Measurements from ENCODE around the gene KRT76.

Gene KRT76

DNA sequence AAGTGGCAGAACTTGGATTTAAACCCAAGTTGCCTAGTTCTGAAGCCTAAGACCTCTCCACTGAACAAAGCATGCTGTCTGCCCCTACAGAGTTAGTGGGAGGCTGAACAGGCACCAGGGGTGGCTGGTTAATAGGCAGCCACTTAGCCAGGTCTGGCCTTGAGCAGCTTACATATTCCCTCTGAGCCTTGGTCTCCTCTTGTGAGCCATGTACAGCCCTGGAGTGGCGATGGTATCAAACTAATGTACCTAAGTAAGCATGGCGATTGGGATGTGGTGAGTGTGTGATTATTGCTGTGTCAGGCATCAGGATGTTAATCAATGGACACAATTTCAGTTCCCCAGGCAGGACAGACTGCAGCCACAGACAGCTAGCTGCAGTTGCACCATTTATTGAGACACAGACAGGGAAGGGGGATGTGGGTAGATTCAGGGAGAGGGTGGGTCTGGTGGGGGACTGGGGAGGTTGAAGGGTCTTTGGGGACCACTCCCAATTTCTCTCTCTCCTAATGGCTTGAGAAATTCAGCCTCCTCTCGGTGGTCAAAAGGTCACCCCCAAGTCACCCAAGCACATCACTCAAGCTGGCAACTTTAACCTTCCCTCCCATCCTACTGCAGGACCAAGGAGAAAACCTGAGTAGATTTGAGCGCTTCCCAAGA, 44.1 kb upstream of the KRT76 start:
- TF ChIP-seq, protein P1, sequence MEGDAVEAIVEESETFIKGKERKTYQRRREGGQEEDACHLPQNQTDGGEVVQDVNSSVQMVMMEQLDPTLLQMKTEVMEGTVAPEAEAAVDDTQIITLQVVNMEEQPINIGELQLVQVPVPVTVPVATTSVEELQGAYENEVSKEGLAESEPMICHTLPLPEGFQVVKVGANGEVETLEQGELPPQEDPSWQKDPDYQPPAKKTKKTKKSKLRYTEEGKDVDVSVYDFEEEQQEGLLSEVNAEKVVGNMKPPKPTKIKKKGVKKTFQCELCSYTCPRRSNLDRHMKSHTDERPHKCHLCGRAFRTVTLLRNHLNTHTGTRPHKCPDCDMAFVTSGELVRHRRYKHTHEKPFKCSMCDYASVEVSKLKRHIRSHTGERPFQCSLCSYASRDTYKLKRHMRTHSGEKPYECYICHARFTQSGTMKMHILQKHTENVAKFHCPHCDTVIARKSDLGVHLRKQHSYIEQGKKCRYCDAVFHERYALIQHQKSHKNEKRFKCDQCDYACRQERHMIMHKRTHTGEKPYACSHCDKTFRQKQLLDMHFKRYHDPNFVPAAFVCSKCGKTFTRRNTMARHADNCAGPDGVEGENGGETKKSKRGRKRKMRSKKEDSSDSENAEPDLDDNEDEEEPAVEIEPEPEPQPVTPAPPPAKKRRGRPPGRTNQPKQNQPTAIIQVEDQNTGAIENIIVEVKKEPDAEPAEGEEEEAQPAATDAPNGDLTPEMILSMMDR (IDR thresholded peaks at IDR 0.05; ENCODE audit: borderline replicate concordance, control extremely low read depth, extremely low read depth, insufficient read depth, missing control alignments), result no peak
- in situ Hi-C loops (cut with MboI; ENCODE audit: low sequenced_read_pairs, unreplicated experiment), result no loop called here
- DNase-seq (ENCODE audit: low spot score), result no peak

DNA sequence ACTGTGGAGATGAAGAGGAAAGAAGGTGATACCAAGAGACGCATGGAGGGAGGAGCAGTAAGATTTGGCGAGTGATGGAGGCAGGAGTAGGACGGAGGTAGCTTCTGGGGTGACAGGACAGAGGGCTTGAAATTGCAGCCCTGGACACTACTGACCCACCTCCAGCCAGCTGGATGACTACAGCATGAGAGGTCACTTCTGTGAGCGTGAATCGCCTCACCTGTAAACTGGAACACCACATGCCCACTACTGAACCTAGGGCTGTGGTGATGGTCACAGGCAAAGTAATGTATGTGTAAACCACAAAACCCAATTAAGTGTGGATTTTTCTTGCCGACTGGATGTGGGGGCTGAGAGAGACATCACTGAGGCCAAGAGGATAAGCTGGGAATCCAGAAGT, 43.4 kb upstream of the KRT76 start:
- no peak for DNase-seq (ENCODE audit: low spot score)
- in situ Hi-C loops (cut with MboI; ENCODE audit: low sequenced_read_pairs, unreplicated experiment), result no loop called here
- TF ChIP-seq, protein P1 (IDR thresholded peaks at IDR 0.05; ENCODE audit: borderline replicate concordance, control extremely low read depth, extremely low read depth, insufficient read depth, missing control alignments), result no peak

DNA sequence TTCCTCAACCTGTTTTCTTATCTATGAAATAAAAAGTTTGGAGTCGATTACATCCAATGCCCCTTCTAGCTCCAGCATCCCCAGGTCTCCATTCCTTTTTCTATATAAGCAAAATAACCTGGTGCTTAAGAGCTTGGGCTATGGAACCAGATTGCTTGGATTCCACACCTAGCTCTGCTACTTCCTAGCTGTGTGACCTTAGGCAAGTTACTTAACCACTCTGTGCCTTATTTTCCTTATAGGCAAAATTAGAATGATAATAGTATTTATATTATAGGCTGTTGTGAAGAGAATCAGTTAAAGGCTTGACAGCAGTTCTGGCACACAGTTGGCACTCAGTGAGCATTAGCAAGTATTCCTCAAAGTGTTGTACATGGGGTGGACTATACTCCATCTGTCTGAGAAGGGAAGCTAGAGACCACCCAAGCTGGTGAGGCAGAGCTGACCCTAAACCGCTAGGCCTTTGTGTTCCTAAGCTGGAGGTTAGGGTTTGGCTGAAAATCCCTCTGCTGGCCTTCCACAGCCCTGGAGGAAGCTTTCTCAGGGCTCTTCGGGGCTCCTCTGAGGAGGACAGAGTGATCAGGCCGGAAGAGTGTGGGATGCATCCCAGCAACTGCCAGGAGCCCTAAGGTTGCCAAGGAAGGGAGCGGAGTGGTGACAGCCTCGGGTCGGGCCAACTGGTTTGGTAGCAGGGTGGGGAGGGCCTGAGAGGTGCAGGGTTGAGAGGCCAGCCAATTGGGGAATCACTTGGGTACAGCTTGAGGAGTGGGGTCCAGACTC, 42.8 kb upstream of the KRT76 start:
- in situ Hi-C loops (cut with MboI; ENCODE audit: low sequenced_read_pairs, unreplicated experiment), result no loop called here

DNA sequence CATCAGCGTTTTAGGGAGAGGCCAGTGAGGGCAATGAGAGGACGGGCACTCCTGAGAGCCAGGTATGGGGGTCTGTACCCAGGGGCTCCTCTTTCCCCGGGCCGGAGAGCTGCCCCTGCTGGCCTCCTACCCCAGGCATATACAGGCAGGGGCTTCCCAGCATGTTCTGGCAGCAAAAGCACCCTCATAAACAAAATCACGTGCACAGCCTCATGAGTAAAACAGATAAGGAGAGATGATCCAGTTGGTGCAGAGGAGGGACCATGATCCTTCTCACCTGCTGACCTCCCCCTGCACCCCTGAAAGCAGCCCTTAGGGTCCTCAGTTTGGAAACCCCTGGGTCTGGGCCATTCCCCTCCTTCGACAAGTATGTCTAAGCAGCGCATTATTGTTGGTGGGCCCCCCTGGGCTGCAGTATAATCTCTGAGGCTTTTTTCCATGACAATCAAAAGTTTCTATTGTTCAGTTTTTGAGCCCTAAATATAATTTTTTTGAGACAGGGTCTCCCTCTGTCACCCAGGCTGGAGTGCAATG, 41.8 kb upstream of the KRT76 start:
- TF ChIP-seq, protein P1 (IDR thresholded peaks at IDR 0.05; ENCODE audit: borderline replicate concordance, control extremely low read depth, extremely low read depth, insufficient read depth, missing control alignments), result no peak
- DNase-seq (ENCODE audit: low spot score), result no peak
- in situ Hi-C loops (cut with MboI; ENCODE audit: low sequenced_read_pairs, unreplicated experiment), result no loop called here

More for the DNA sequence above, 42.8 kb upstream of the KRT76 start:
- DNase-seq (ENCODE audit: low spot score), result no peak
- TF ChIP-seq, protein P1 (IDR thresholded peaks at IDR 0.05; ENCODE audit: borderline replicate concordance, control extremely low read depth, extremely low read depth, insufficient read depth, missing control alignments), result no peak

DNA sequence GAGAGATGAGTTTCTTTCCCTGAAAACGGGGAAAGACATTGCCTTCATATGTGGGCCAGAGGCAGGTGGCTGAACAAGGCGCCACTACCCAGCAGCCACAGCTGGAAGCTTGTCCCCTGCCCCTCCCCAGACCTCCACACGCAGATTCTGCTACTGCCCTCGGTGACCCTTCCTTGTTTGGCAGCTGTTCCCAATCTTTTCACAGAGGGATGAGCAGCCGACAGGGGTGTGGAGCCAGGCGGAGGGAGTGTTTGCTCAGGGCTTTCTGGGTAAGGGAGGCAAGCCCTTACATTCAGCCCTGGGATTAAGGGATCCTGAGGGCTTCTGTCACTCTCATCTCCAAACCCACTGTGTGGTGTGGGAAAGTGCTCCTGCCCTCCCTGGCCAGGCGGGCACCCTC, 41.2 kb upstream of the KRT76 start:
- TF ChIP-seq, protein P1 (IDR thresholded peaks at IDR 0.05; ENCODE audit: borderline replicate concordance, control extremely low read depth, extremely low read depth, insufficient read depth, missing control alignments), result no peak
- no peak for DNase-seq (ENCODE audit: low spot score)
- in situ Hi-C loops (cut with MboI; ENCODE audit: low sequenced_read_pairs, unreplicated experiment), result no loop called here

DNA sequence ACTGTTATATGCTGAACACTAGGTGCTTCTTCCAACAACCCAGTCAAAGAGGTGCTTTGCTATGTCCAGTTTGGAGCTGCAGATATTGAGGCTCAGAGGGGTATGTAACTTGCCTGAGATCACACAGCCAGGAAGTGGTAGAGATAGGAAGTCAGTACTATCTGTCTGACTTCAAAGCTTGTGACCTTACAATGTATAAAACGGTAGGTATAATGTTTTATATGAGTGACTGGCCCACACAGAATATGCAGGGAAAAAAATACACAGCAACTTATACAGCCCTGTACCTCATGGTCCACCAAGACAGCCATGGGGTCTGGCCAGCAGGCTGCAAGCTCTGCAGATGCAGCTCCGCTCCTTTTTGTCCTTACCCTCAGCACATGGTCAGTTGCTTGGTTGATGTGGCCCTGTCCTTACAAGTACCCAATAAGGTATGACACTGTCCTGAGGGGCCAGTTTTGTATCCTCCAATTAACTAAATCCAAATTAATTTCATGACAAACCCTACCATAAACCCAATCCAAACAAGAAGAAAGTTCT, 40.6 kb upstream of the KRT76 start:
- DNase-seq (ENCODE audit: low spot score), result no peak
- in situ Hi-C loops (cut with MboI; ENCODE audit: low sequenced_read_pairs, unreplicated experiment), result no loop called here
- TF ChIP-seq, protein P1 (IDR thresholded peaks at IDR 0.05; ENCODE audit: borderline replicate concordance, control extremely low read depth, extremely low read depth, insufficient read depth, missing control alignments), result no peak
